Activated effector memory CD4-positive, alpha-beta T cell treated with anti-CD3 and anti-CD28 coated beads, Interleukin-2, amount 50 U/mL, for 16 hours (primary cell): ENCODE results near the gene HIVEP3.

ENCODE experiments used
- DNase-seq: peaks from one replicate; pipeline ENCODE4 v3.0.0-alpha.2; 2020

Gene HIVEP3

GRCh38 chr1:41641941-41642527 lies 276.7 kb downstream of the HIVEP3 start:
- DNase-seq = peak; percentile 59

- peak; percentile 68 for DNase-seq
Observed at GRCh38 chr1:41641475-41641814, 277.3 kb downstream of the HIVEP3 start.

- DNase-seq = no peak
Observed at GRCh38 chr1:41640756-41641474, 277.8 kb downstream of the HIVEP3 start.

GRCh38 chr1:41640141-41640751 lies 278.5 kb downstream of the HIVEP3 start:
- DNase-seq = peak; percentile 56

GRCh38 chr1:41639332-41639936 lies 279.3 kb downstream of the HIVEP3 start:
- DNase-seq = peak; percentile 78

- peak; percentile 62 for DNase-seq
Observed at GRCh38 chr1:41638086-41639024, 280.4 kb downstream of the HIVEP3 start.

- peak; percentile 33 for DNase-seq
Observed at GRCh38 chr1:41637367-41637766, 281.4 kb downstream of the HIVEP3 start.

- DNase-seq = no peak
Observed at GRCh38 chr1:41633764-41634163, 285.0 kb downstream of the HIVEP3 start.

GRCh38 chr1:41632781-41633575 lies 285.7 kb downstream of the HIVEP3 start:
- no peak for DNase-seq

- no peak for DNase-seq
Observed at GRCh38 chr1:41631971-41632370, 286.8 kb downstream of the HIVEP3 start.

GRCh38 chr1:41631154-41631553 lies 287.6 kb downstream of the HIVEP3 start:
- no peak for DNase-seq

GRCh38 chr1:41629571-41629970 lies 289.2 kb downstream of the HIVEP3 start:
- no peak for DNase-seq

- no peak for DNase-seq
Observed at GRCh38 chr1:41629141-41629540, 289.6 kb downstream of the HIVEP3 start.

GRCh38 chr1:41627491-41628280 lies 291.0 kb downstream of the HIVEP3 start:
- DNase-seq = no peak

GRCh38 chr1:41626616-41627375 lies 291.9 kb downstream of the HIVEP3 start:
- peak; percentile 79 for DNase-seq

- no peak for DNase-seq
Observed at GRCh38 chr1:41626146-41626545, 292.6 kb downstream of the HIVEP3 start.

- no peak for DNase-seq
Observed at GRCh38 chr1:41623736-41624135, 295.0 kb downstream of the HIVEP3 start.

GRCh38 chr1:41622859-41623732 lies 295.6 kb downstream of the HIVEP3 start:
- no peak for DNase-seq

- DNase-seq = no peak
Observed at GRCh38 chr1:41622402-41622801, 296.3 kb downstream of the HIVEP3 start.
